RCC 7860 (cell line): Measurements from ENCODE around the gene SNUPN.
"Not testable (repeated sequence)": the region's sequence is repeated elsewhere in the genome, so short reads cannot be mapped to it uniquely, and the experiment has no call there.

Experiments
- DNase-seq: peaks from one replicate; pipeline ENCODE4 v3.0.0-alpha.2; 2015; ENCODE audit warnings: low spot score
- FAIRE-seq: peaks from 2 replicates; lab custom pipeline; 2012; peaks lifted over from hg19 to GRCh38; lab: Jason Lieb, UNC

Gene SNUPN

DNA sequence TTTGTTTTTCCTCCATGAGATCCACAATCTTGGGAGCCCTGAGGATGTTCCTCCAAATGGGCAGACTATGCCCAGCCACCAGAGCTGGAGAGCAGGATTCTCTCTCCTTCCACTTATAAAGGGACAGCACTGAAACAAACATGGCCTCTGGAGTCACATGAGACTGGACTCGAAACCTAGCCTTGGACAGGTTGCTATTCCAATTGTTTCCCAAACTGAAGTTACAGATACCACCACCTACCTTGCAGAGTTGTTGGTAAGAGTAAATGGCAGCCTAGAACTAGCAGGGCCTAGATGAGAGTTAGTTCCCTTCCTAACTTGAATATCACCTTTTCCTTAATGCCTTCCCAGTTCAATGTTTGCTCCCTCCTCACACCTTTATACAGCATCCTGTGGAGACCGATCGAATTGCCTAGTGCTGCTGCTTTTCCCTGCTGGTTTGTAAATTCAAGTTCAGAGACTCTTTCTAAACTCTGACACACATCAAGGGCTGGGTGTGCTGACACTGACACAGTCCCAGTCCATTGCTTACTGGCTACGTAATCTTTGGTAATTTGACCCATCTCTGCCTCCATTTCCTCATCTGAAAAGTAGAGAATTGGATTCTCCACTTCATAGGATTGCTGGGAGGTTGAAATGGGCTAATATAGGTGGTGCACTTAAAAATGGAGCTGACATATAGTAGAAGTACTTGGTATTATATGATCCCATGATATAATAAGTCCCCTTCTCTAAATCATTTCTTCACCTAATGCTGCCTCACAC, 11.9 kb upstream of the SNUPN start:
- no peak for DNase-seq
- FAIRE-seq, result no peak

DNA sequence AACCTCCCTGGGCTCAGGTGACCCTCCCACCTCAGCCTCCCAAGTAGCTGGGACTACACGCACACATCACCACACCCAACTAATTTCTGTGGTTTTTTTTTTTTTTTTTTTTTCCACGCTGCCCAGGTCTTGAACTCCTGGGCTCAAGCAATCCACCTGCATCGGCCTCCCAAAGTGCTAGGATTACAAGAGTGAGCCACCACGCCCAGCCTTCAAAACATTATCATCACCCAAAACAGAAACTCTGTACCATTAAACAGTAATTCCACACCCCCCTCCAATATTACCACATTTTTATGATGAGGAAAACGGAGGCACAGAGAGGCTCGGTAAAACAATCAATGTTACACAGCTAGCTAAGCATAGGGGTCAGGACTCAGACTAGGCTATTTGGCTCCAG, 10.5 kb upstream of the SNUPN start:
- no peak for FAIRE-seq
- DNase-seq, result no peak

DNA sequence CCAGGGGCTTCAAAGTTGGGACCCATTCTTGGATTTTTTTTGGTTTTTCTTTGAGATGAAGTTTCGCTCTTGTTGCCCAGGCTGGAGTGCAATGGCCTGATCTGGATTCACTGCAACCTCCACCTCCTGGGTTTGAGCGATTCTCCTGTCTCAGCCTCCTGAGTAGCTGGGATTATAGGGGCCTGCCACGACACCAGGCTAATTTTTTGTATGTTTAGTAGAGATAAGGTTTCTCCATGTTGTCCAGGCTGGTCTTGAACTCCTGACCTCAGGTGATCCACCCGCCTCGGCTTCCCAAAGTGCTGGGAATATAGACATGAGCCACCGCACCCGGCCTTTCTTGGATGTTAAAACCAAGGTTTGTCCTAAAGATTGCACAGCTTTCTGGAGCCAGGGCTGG, 8.4 kb upstream of the SNUPN start:
- FAIRE-seq, DNase-seq: not testable (repeated sequence)

DNA sequence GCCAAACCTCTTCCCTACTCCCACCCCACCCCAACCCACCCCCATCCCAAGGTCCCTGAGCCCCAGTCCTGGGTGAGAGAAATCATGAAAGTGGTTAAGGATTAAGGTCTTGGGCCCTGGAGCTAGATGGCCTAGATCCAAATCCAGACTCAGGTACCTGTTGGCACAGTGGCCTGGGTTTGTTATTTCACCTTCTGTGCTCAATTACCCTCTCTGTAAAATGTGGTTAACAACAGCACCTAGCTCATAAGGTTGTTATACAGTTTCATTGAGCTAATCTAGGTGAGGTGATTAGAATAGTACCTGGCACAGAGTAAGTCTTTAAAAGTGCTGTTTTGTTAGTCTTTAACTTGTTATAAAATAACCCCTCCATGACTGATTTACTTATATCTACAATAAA, 6.4 kb upstream of the SNUPN start:
- FAIRE-seq, result no peak
- no peak for DNase-seq

GRCh38 chr15:75622505-75622904, 3.0 kb downstream of the SNUPN start:
- DNase-seq, result no peak
- no peak for FAIRE-seq

DNA sequence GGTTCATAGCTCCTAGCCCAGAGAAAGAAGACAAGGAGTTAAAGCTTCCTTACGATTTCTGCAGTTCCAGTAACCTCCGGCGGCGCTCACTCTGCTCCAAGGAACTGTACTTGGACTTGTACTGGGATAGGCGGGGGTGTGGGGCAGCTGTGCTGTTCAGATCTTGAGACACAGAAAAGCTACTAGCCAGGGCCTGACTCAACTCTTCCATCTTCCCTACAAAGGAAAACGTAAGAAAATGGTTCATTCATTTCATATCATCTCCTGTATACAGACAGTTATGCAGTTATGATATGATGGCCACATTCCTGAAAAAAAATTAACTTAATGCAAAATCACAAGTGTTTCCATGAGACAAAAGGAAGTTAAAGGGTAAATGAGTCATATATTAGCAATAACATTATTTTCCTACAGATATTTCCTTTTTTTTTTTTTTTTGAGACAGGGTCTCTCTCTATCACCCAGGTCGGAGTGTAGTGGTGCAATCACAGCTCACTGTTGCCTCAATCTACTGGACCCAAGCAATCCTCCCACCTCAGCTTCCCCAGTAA, 4.6 kb downstream of the SNUPN start:
- peak; percentile 69 for DNase-seq
- peak; percentile 60 for FAIRE-seq

DNA sequence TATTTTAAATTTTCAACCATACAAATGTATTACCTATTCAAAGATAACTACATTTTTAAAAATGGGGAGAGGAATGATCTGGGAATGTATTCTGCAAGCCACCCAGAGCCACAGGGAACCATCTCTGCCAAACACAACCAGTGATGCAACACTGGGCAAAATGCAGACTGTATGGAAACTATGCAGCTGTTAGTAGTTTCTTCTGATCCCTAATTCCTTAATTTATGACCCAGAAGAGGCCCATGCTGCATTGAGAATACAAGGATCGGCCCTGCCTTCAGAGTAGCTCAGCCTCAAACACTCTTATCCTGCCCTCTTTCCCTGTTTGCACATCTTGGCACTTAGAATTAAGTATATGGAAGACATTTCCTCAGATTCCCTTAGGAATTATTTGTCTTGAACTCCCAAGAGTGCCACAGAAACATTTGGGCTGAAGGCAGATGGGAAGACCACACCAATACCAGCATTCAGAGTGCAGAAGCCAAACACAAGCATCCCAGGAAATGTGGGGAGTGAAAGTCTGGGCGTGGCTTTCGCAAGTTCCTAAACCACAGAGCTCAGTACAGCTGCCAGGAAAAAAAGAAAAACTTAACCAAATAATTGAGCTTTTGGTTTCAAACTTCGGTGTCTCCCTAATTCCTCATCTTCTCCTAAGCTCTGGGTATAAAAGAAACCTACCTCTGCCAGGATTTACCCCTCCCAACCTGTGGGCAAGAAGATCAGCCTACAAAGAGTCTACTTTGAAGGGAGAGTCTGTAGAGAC, 5.3 kb downstream of the SNUPN start:
- DNase-seq, result no peak
- no peak for FAIRE-seq

- DNase-seq (no peak), FAIRE-seq (no peak)
These were observed 8.8 kb downstream of the SNUPN start for GRCh38 chr15:75616766-75617165.

DNA sequence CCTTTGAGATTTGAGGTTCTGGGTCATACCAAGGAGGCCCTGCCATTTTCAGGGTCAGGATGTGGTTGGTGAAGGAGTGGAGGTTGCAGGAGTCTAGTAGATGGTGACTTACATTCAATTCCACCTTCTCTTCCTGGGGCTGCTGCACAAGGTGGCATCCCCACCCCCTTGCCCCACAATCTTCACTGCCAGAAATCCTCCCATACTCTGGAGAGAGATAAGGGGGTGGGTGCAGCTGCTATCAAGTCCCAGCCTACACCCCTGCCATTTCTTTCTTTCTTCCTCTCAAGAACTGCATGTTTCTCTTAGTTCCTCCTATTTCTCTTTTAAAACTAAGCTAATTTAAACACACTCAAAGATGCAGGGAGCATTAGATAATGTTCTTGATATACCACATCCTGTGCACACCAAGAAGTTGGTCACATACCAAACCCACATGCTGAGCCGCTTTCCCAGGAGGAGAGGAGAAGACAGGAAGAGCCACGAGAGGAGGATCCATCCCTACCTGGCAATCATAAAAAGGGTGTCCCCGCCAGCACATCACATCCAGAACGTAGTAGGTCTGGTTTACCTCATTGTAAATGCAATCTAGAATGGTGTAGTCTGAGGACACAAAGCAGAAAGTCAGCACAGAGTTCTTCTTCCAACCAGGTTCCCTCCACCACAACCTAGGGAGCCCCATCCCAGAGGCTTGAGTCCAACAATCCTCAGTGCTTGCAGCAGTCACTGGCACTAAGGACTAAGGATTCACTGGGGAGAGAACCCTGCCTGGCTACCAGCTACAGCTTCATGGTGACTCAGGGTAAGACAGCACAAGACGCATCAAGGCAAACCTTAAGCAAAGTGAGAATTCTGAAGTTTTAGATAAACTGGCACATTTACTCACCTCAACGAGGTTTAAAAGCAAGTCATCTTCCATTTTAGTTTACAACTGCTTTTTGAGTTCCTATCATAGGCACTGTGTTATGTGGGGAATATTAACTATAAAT, 18.5 kb downstream of the SNUPN start:
- FAIRE-seq (no peak), DNase-seq (peak; percentile 33)

DNA sequence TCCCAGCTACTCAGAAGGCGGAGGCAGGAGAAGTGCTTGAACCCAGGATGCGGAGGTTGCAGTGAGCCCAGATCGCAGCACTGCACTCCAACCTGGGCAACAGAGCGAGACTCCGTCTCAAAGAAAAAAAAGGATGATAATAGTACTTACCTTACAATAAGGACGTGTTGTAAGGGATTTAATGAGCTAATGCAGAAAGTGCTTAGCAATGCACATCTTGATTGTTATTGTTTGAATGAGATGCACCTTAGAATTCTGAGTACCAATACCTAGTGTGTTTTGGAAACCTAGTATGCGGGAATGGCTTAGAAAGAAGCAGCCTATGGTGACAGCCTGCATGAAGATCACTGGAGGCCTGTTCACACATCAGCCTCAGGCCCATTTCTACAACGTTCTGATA, 19.5 kb downstream of the SNUPN start:
- no peak for DNase-seq

GRCh38 chr15:75599401-75599800, 26.1 kb downstream of the SNUPN start:
- FAIRE-seq (no peak), DNase-seq (no peak)

More for the DNA sequence above, 19.5 kb downstream of the SNUPN start:
- no peak for FAIRE-seq

GRCh38 chr15:75598361-75598760, 27.2 kb downstream of the SNUPN start:
- no peak for DNase-seq
- no peak for FAIRE-seq

DNA sequence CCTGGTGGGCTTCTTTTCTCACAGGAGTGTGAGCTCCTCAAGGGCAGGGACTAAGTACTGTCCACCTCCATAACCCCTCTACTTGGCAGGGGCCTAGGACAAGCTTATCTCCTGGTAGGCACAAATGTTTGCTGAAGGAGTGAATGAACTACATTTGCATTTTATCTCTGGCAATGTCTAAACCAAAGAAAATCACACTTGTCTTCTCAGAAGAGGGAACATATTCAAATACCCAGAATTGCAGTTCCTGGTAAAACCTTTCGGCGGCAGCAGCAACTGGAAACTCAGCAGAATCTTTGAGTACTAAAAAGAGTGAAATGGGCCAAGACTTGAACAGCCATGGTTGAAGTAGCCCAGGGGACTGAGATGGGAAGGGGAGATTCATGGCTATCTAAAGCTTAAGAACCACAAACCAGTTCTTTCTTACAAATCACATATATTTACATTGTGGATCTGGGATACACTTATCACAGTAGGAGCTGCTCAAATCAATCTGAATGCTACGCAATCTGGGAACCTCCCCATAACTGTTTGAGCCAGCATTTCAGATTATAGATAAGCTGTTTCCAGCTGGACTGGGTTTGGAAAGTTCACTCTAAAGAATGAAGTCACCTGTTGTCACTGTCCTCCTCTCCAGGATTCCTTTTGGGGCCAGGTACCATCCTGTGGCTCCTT, 27.7 kb downstream of the SNUPN start:
- no peak for DNase-seq
- no peak for FAIRE-seq

DNA sequence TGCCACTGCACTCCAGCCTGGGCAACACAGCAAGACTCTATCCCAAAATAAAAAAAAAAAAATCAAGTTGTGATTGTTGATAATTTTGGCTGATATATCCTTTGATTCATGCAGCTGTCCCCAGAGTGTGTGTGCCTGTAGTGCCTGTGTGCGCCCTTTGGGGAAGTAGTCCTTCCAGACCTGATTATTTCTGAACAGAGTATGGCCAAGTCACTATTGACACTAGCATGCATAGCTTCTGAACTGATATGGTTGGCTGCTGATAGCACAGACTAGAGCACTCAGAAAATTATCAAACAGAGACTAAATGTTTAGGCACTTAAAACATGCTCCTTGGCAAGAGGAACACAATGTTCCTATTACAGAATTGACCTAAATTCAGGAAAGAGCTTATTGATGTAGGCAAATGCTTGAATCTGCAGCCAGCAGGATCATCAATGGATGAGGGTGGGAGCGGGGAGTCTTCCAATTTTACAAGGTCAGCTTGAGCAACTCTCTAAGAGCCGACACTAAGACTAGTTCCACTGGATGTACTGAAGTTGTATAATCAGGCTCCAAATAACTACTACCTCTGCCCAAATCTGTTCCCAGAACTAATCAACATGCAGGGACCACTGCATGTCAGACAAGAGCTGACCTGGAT, 28.7 kb downstream of the SNUPN start:
- DNase-seq, result no peak
- FAIRE-seq, result no peak

DNA sequence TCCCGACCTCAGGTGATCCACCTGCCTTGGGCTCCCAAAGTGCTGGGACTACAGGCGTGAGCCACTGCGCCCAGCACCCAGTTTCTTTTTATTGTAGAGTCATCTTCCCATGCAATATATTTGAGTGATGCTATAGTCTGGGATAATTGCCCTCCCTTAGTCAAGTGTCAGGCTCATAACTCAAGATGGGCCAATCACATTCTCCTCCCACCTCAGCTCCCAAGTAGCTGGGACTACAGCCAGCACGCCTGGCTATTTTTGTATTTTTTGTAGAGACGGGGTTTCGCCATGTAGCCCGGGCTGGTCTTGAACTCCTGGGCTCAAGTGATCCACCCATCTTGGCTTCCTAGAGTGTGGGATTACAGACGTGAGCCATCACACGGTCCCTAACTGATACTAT, 31.2 kb downstream of the SNUPN start:
- FAIRE-seq (no peak), DNase-seq (no peak)

GRCh38 chr15:75591655-75592364, 33.7 kb downstream of the SNUPN start:
- FAIRE-seq (no peak), DNase-seq (no peak)

DNA sequence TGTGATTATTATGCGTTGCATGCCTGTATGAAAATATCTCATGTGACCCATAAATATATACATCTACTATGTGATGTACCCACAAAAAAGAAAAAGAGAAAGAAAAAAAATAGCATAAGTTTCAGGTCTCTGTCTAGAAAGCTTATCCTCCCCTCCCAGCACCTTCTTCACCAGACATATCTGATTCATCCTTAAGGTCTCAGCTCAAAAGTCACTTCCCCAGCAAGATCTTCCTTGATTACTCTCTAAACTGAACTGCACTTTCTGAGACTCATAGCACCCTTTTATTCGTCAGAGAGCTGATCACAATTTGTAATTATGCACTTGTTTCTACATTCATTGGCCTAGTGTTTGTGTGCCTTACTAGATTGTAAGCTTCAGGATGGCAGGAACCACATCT, 35.3 kb downstream of the SNUPN start:
- DNase-seq, result no peak
- FAIRE-seq, result no peak

GRCh38 chr15:75589071-75589470, 36.5 kb downstream of the SNUPN start:
- no peak for FAIRE-seq

GRCh38 chr15:75586422-75586821, 39.1 kb downstream of the SNUPN start:
- FAIRE-seq, DNase-seq: not testable (repeated sequence)

More at GRCh38 chr15:75589071-75589470, 36.5 kb downstream of the SNUPN start:
- no peak for DNase-seq
